PC-9 (cell line): Measurements from ENCODE around the gene RASA1. TPM values are rescaled to one million over a fixed set of nuclear protein-coding genes. Genes with fewer than 3 reads are reported as not detected.
A peak's percentile ranks its signal among the peaks of the same experiment; 100 is the strongest.

Experiments
- BruUV-seq: library from RNA; stranded (reverse); fragments of 400-500 nt; replicated peaks from 2 replicates; lab custom pipeline; 2021; lab: Mats Ljungman, UMichigan
- CTCF ChIA-PET: fragments of 300-600 bp; sonication (Branson Sonifier 250); formaldehyde crosslinking; loops from one replicate; lab custom pipeline; 2022; ENCODE audit warnings: antibody characterized with exemption; lab: Charles Lee
- POLR2A ChIA-PET: fragments of 300-600 bp; sonication (Branson Sonifier 250); formaldehyde crosslinking; loops from one replicate; lab custom pipeline; 2022; ENCODE audit warnings: antibody characterized with exemption; ENCODE audit not compliant: unreplicated experiment; lab: Charles Lee
- DNase-seq, 2 experiments: peaks; one replicate each; pipeline versions ENCODE4 v3.0.0 to v3.0.0-alpha.2; 2015 to 2022; ENCODE audit warnings: mixed read lengths in 1 of 2
- H2AFZ ChIP-seq: fragments of 200-600 bp; sonication (generic); 2 replicates; pipeline ENCODE4 v1.8.1; 2017; ENCODE audit warnings: antibody characterized with exemption
- H3F3A ChIP-seq: fragments of 200-600 bp; sonication (generic); 2 replicates; pipeline ENCODE4 v1.8.1; 2017; ENCODE audit warnings: antibody characterized with exemption, mild to moderate bottlenecking, low read depth; ENCODE audit not compliant: insufficient read depth
- H3K27ac ChIP-seq: fragments of 200-600 bp; sonication (generic); 2 replicates; pipeline ENCODE4 v1.6.1; 2016; ENCODE audit warnings: mixed run types
- H3K27me3 ChIP-seq: fragments of 200-600 bp; sonication (generic); 2 replicates; pipeline ENCODE4 v1.6.1; 2016; ENCODE audit warnings: low read depth, mixed run types; ENCODE audit not compliant: insufficient read depth
- H3K36me3 ChIP-seq: fragments of 200-600 bp; sonication (generic); 2 replicates; pipeline ENCODE4 v1.6.1; 2016; ENCODE audit warnings: low read depth, mixed run types
- H3K4me1 ChIP-seq: fragments of 200-600 bp; sonication (generic); replicated peaks from 2 replicates; pipeline ENCODE4 v1.6.1; 2016; ENCODE audit warnings: mixed run types; ENCODE audit not compliant: insufficient read depth
- H3K4me2 ChIP-seq: fragments of 200-600 bp; sonication (generic); 2 replicates; pipeline ENCODE4 v1.6.1; 2017; ENCODE audit warnings: mixed run types
- H3K4me3 ChIP-seq: fragments of 200-600 bp; sonication (generic); 2 replicates; pipeline ENCODE4 v1.6.1; 2016; ENCODE audit warnings: mixed run types
- H3K79me2 ChIP-seq: fragments of 200-600 bp; sonication (generic); 2 replicates; pipeline ENCODE4 v1.6.1; 2017; ENCODE audit warnings: low read depth, mixed run types
- H3K9me2 ChIP-seq: fragments of 200-600 bp; sonication (generic); 2 replicates; pipeline ENCODE4 v1.8.1; 2017; ENCODE audit warnings: mild to moderate bottlenecking; ENCODE audit not compliant: insufficient read depth
- H3K9me3 ChIP-seq: fragments of 200-600 bp; sonication (generic); 2 replicates; pipeline ENCODE4 v1.8.1; 2016; ENCODE audit warnings: low read depth; ENCODE audit not compliant: insufficient read depth
- H4K20me1 ChIP-seq: fragments of 200-600 bp; sonication (generic); 2 replicates; pipeline ENCODE4 v1.8.1; 2017; ENCODE audit not compliant: insufficient read depth
- EZH2 ChIP-seq: fragments of 200-600 bp; sonication (generic); IDR thresholded peaks from 2 replicates; pipeline ENCODE4 v1.8.0; 2017; ENCODE audit warnings: antibody characterized with exemption, low read depth
- intact Hi-C: fragments of 100-400 bp; cut with micrococcal nuclease; formaldehyde crosslinking; loops from one replicate; pipeline ENCODE4 v1.10.0; 2022; ENCODE audit not compliant: unreplicated experiment
- total RNA-seq: library from RNA; stranded (reverse); gene quantifications from 2 replicates; pipeline ENCODE4 v1.2.3, GENCODE V29; 2021
- TF ChIP-seq, protein P1 (sequence below): fragments of 200-600 bp; sonication (generic); conservative IDR thresholded peaks from 2 replicates; pipeline ENCODE4 v1.6.1; 2017; ENCODE audit warnings: mixed run types, antibody characterized with exemption, mild to moderate bottlenecking, moderate library complexity

Gene RASA1
- total RNA-seq, 1 experiment from 2014 or later, result 66.6 TPM

DNA sequence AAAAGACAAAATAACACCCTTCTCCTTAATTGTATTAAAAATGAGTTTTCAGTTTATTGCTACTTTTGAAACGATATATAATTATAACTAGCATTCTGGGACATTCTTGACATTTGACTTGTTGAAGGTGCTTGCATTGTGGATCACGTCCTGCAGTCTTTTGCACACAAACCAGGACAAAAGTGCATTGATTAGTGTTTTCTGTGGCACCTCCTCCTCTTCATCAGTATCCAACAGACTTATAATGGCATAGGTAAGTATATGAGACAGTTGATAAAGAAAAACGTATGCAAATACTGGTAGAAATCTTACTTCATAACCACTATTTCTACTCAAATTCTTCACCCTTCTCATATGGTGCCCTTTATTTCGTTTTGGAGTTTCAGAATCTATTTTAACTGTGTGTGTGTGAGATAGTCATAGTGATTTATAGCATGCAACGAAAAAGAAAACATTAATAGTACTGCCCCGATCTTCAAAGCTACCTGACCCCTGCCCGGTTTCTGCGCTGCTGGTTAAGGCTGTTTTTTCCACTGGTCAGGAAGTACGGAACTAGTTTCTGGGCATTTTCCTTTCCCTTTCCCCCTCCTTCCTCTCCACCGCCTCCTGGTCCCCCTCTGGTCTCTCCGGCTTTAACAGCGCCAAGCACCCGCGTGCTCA is 639 bp upstream of the RASA1 start:
- H3K4me1 ChIP-seq, result peaks cover 23% of the 10 kb centered on the region; the same call in 1 of the 2 replicates
- peak overlapping the region; percentile 43; the same call in 1 of the 2 replicates for H3K27ac ChIP-seq
- no peak for DNase-seq
- peak overlapping the region; percentile 91 for H2AFZ ChIP-seq
- intact Hi-C loops, result loop anchor here (1.0 to 10.0 kb wide), 4 partner anchors 55 to 247 kb away; no protein-coding TSS in a partner anchor
- peaks cover 6% of the 10 kb centered on the region; the same call in 1 of the 2 replicates for H4K20me1 ChIP-seq
- CTCF ChIA-PET, result interaction anchor here (0.7 kb wide), 1 partner anchor 37 kb away, joined by 3 read pairs; no protein-coding TSS in a partner anchor
- TSS peak; percentile 58 for BruUV-seq
- H3K9me2 ChIP-seq, result no peaks in the 10 kb centered on the region
- TF ChIP-seq EZH2, result no peak
- TF ChIP-seq, protein P1, sequence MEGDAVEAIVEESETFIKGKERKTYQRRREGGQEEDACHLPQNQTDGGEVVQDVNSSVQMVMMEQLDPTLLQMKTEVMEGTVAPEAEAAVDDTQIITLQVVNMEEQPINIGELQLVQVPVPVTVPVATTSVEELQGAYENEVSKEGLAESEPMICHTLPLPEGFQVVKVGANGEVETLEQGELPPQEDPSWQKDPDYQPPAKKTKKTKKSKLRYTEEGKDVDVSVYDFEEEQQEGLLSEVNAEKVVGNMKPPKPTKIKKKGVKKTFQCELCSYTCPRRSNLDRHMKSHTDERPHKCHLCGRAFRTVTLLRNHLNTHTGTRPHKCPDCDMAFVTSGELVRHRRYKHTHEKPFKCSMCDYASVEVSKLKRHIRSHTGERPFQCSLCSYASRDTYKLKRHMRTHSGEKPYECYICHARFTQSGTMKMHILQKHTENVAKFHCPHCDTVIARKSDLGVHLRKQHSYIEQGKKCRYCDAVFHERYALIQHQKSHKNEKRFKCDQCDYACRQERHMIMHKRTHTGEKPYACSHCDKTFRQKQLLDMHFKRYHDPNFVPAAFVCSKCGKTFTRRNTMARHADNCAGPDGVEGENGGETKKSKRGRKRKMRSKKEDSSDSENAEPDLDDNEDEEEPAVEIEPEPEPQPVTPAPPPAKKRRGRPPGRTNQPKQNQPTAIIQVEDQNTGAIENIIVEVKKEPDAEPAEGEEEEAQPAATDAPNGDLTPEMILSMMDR, result no peak
- peaks cover 7% of the 10 kb centered on the region; the same call in 1 of the 2 replicates for H3F3A ChIP-seq
- peak overlapping the region; percentile 90 for H3K4me2 ChIP-seq
- no peaks in the 10 kb centered on the region for H3K27me3 ChIP-seq
- H3K4me3 ChIP-seq, result peak overlapping the region; percentile 71
- POLR2A ChIA-PET, result interaction anchor here (0.6 to 1.0 kb wide), 10 partner anchors 11 to 206 kb away, joined by 3 to 11 read pairs (median 4); partner anchors contain the start of gene CCNH
- H3K79me2 ChIP-seq, result peaks cover 35% of the 10 kb centered on the region
- no peaks in the 10 kb centered on the region; the same call in 1 of the 2 replicates for H3K36me3 ChIP-seq
- H3K9me3 ChIP-seq, result no peaks in the 10 kb centered on the region

DNA sequence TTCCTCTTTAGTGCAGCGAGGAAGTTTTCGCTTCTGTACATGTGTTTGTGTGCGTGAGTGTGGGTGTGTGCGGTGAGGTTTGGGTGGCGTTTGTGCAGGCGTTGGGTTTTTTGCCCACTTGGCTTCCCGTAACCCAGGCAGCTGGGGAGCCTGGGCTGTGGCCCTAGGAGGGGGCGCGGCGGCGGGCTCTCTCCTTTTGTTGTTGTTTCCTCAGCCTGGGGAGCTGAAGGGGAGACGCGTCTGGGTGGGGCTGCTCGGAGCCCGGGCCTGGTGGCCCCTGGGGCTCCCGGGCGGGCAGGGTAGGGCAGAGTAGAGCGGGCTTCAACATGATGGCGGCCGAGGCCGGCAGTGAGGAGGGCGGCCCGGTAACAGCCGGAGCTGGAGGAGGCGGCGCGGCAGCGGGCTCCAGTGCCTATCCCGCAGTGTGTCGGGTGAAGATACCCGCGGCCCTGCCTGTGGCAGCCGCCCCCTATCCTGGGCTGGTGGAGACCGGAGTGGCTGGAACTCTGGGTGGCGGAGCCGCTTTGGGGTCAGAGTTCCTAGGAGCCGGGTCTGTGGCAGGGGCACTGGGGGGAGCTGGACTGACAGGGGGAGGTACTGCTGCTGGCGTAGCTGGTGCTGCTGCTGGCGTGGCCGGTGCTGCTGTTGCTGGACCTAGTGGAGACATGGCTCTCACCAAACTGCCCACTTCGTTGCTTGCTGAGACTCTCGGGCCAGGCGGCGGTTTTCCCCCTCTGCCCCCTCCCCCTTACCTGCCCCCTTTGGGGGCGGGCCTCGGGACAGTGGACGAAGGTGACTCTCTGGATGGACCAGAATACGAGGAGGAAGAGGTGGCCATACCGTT is 665 bp downstream of the RASA1 start:
- Histone ChIP-seq H3K4me3 (peak overlapping the region; percentile 71), H3K27me3 (no peaks in the 10 kb centered on the region), H2AFZ (peak overlapping the region; percentile 90), H3K79me2 (peaks cover 48% of the 10 kb centered on the region), H4K20me1 (peaks cover 6% of the 10 kb centered on the region; the same call in 1 of the 2 replicates), H3K9me2 (no peaks in the 10 kb centered on the region), H3K36me3 (no peaks in the 10 kb centered on the region; the same call in 1 of the 2 replicates), H3K4me2 (peak overlapping the region; percentile 96), H3F3A (peaks cover 7% of the 10 kb centered on the region; the same call in 1 of the 2 replicates), H3K27ac (peak overlapping the region; percentile 69), H3K4me1 (peaks cover 26% of the 10 kb centered on the region; the same call in 1 of the 2 replicates), H3K9me3 (no peaks in the 10 kb centered on the region)
- POLR2A ChIA-PET, result interaction anchor here (0.6 to 1.3 kb wide), 14 partner anchors 25 to 969 kb away, joined by 3 to 33 read pairs (median 6); no protein-coding TSS in a partner anchor
- DNase-seq, result peak; percentile 66 to 84
- BruUV-seq, result TSS peak; percentile 71
- TF ChIP-seq, protein P1, result no peak
- no peak for TF ChIP-seq EZH2
- CTCF ChIA-PET, result interaction anchor here (1.8 kb wide), 1 partner anchor 198 kb away, joined by 7 read pairs; no protein-coding TSS in a partner anchor
- intact Hi-C loops, result loop anchor here (1.0 to 10.0 kb wide), 6 partner anchors 37 to 198 kb away; no protein-coding TSS in a partner anchor
